Activated naive CD8-positive, alpha-beta T cell (primary cell): ENCODE data around the gene TNFRSF6B.

Experiments
- H3K27ac Mint-ChIP-seq: one replicate; pipeline ENCODE4 v1.8.0; 2021; ENCODE audit warnings: mixed read lengths
- H3K27me3 Mint-ChIP-seq: one replicate; pipeline ENCODE4 v1.8.0; 2021; ENCODE audit warnings: mixed read lengths
- H3K36me3 Mint-ChIP-seq: one replicate; pipeline ENCODE4 v1.8.0; 2021; ENCODE audit warnings: mixed read lengths
- H3K4me1 Mint-ChIP-seq: one replicate; pipeline ENCODE4 v1.8.0; 2021; ENCODE audit warnings: low read depth, mixed read lengths
- H3K4me3 Mint-ChIP-seq: one replicate; pipeline ENCODE4 v1.8.0; 2021; ENCODE audit warnings: mild to moderate bottlenecking, mixed read lengths
- H3K9me3 Mint-ChIP-seq: one replicate; pipeline ENCODE4 v1.8.0; 2021; ENCODE audit warnings: low read depth, mixed read lengths

The TNFRSF6B gene

DNA sequence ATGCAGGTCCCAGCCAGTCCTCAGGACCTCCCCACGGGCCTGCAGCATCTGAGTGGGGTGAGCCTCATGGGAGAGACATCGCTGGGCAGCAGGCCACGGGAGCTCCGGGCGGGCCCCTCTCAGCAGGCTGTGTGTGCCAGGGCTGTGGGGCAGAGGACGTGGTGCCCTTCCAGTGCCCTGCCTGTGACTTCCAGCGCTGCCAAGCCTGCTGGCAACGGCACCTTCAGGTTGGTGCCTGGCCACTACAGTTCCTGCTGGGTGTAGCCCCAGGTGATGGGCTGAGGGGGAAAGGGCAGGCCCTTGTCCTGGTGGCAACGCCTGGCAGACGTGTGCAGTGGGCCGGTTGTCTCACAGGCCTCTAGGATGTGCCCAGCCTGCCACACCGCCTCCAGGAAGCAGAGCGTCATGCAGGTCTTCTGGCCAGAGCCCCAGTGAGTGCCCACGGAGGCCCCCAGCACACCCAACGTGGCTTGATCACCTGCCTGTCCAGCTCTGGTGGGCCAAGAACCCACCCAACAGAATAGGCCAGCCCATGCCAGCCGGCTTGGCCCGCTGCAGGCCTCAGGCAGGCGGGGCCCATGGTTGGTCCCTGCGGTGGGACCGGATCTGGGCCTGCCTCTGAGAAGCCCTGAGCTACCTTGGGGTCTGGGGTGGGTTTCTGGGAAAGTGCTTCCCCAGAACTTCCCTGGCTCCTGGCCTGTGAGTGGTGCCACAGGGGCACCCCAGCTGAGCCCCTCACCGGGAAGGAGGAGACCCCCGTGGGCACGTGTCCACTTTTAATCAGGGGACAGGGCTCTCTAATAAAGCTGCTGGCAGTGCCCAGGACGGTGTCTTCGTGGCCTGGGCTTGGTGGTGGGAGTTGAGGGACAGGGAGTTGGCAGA is 787 bp upstream of the TNFRSF6B start:
- no peaks in the 10 kb centered on the region for H3K9me3 Mint-ChIP-seq
- H3K27ac Mint-ChIP-seq: peak overlapping the region; percentile 61
- H3K4me1 Mint-ChIP-seq: peaks cover 18% of the 10 kb centered on the region
- H3K27me3 Mint-ChIP-seq: no peaks in the 10 kb centered on the region
- H3K36me3 Mint-ChIP-seq: no peaks in the 10 kb centered on the region
- H3K4me3 Mint-ChIP-seq: peak overlapping the region; percentile 52

DNA sequence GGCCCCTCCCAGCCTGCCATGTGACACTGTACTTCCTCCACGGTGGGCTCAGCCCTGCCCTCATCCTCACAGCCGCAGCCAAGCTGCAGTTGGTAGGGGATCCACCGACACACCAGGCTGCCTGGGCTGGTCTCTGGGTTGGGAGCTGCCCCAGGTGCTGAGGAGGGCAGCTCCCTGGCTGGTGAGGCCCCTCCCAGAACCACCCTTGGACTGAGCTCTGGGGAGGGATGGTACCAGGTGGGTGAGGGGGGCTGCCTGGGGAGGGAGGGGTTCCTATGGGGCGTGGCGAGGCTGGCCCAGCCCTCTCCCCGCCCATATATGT is 185 bp upstream of the TNFRSF6B start:
- no peaks in the 10 kb centered on the region for H3K27me3 Mint-ChIP-seq
- H3K27ac Mint-ChIP-seq: peak overlapping the region; percentile 61
- H3K9me3 Mint-ChIP-seq: no peaks in the 10 kb centered on the region
- peak overlapping the region; percentile 52 for H3K4me3 Mint-ChIP-seq
- no peaks in the 10 kb centered on the region for H3K36me3 Mint-ChIP-seq
- H3K4me1 Mint-ChIP-seq: peaks cover 18% of the 10 kb centered on the region

DNA sequence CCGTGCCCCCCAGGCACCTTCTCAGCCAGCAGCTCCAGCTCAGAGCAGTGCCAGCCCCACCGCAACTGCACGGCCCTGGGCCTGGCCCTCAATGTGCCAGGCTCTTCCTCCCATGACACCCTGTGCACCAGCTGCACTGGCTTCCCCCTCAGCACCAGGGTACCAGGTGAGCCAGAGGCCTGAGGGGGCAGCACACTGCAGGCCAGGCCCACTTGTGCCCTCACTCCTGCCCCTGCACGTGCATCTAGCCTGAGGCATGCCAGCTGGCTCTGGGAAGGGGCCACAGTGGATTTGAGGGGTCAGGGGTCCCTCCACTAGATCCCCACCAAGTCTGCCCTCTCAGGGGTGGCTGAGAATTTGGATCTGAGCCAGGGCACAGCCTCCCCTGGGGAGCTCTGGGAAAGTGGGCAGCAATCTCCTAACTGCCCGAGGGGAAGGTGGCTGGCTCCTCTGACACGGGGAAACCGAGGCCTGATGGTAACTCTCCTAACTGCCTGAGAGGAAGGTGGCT is 960 bp downstream of the TNFRSF6B start:
- Mint-ChIP-seq H3K9me3 (no peaks in the 10 kb centered on the region), H3K27ac (no peak overlapping the region), H3K4me1 (peaks cover 17% of the 10 kb centered on the region), H3K27me3 (no peaks in the 10 kb centered on the region), H3K4me3 (peak overlapping the region; percentile 42), H3K36me3 (no peaks in the 10 kb centered on the region)

DNA sequence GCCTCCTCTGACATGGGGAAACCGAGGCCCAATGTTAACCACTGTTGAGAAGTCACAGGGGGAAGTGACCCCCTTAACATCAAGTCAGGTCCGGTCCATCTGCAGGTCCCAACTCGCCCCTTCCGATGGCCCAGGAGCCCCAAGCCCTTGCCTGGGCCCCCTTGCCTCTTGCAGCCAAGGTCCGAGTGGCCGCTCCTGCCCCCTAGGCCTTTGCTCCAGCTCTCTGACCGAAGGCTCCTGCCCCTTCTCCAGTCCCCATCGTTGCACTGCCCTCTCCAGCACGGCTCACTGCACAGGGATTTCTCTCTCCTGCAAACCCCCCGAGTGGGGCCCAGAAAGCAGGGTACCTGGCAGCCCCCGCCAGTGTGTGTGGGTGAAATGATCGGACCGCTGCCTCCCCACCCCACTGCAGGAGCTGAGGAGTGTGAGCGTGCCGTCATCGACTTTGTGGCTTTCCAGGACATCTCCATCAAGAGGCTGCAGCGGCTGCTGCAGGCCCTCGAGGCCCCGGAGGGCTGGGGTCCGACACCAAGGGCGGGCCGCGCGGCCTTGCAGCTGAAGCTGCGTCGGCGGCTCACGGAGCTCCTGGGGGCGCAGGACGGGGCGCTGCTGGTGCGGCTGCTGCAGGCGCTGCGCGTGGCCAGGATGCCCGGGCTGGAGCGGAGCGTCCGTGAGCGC is 1.6 kb downstream of the TNFRSF6B start:
- no peaks in the 10 kb centered on the region for H3K9me3 Mint-ChIP-seq
- no peaks in the 10 kb centered on the region for H3K27me3 Mint-ChIP-seq
- peaks cover 17% of the 10 kb centered on the region for H3K4me1 Mint-ChIP-seq
- no peaks in the 10 kb centered on the region for H3K36me3 Mint-ChIP-seq
- no peak overlapping the region for H3K4me3 Mint-ChIP-seq
- H3K27ac Mint-ChIP-seq: no peak overlapping the region

DNA sequence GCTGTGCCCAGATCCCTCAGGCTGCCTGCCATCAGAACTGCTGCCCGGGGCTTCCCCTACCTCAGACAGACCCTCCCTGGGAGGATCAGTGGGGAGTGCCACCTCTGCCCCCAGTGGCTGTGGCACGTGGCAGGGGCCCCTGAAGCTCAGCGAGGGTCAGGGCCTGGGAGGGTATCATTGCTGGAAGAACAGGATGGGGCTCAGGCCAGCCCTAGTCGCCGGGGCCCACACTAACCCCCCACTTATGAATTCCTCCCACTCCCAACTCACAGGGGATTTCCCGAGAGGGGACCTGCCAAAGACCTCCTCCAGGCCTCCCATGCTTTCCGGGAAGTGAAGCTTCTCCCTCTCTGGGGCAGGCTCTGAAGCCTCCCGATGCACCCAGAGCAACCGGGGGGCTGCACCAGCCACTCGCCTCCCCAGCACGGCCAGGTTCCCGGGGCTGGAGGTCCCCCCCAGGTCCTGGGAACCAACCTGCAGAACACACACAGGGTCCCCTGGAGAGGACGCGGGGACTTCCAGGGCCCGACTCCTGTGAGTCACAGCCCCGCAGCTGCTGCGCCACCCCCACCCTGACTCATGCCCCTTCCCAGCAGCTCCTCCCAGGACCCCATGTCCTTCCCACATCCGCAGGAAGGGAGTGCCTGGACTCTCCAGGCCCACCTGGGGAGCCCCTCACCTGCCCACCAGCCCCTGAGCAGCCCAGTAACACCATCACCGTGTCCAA is 2.5 kb downstream of the TNFRSF6B start:
- H3K27me3 Mint-ChIP-seq: no peaks in the 10 kb centered on the region
- no peaks in the 10 kb centered on the region for H3K9me3 Mint-ChIP-seq
- H3K4me1 Mint-ChIP-seq: peaks cover 15% of the 10 kb centered on the region
- H3K4me3 Mint-ChIP-seq: peak overlapping the region; percentile 35
- H3K36me3 Mint-ChIP-seq: no peaks in the 10 kb centered on the region
- peak overlapping the region; percentile 34 for H3K27ac Mint-ChIP-seq

DNA sequence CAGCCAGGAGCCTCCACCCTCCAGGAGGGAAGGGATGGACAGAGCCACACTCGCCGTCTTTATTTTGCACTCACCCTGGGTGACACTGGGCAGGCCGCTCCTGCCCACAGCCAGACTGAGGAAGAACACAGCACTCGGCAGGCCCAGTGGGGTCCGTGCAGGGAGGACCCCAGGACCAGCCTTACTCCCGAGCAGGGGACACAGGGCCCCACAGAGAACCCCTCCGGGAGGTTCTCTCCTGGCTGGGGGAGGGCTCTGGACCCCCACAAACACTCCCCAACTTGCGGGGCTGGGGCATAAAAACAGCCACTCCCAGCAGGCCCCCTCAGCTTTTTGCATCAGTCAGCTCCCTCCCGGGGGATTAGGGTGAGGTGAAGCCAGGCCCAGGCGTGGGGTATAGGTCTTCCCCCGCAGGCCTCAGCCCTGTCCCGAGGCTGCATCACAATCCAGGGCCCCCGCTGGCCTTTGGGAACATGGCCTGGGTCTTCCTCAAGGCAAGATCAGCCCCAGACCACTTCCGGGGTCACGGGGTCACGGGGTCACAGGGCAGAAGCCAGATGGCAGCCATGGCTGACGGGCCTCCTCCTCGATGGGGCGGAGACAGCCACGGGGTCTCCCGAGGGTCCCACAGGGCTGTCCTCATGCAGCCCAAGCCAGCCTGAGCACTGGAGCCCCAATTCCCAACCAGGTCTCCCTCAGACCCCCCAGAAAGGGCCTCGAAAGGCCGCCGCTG is 3.2 kb downstream of the TNFRSF6B start:
- Mint-ChIP-seq H3K27ac (peak overlapping the region; percentile 34), H3K4me1 (peaks cover 15% of the 10 kb centered on the region), H3K36me3 (no peaks in the 10 kb centered on the region), H3K4me3 (peak overlapping the region; percentile 35), H3K9me3 (no peaks in the 10 kb centered on the region), H3K27me3 (no peaks in the 10 kb centered on the region)

- Mint-ChIP-seq H3K9me3 (no peaks in the 10 kb centered on the region), H3K27me3 (no peaks in the 10 kb centered on the region), H3K4me3 (no peak overlapping the region), H3K27ac (no peak overlapping the region), H3K36me3 (peaks cover 2% of the 10 kb centered on the region), H3K4me1 (peaks cover 18% of the 10 kb centered on the region)
Measured at GRCh38 chr20:63700199-63701050, 4.0 kb downstream of the TNFRSF6B start.

DNA sequence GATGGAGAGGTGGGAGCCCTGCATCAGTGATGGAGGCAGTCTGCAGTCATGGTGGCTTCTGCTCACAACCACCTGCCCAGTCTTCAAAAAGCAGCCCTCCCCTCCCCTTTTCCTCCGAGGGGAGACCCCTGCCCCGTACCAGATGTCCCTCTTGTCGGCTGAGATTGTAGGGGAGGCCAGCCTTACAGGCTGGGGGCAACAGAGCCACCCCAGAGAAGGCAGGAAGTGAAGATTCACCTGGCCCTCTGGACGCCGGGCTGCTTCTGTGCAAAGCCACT is 4.5 kb downstream of the TNFRSF6B start:
- Mint-ChIP-seq H3K4me3 (no peak overlapping the region), H3K27ac (no peak overlapping the region), H3K9me3 (no peaks in the 10 kb centered on the region), H3K4me1 (peaks cover 16% of the 10 kb centered on the region), H3K27me3 (no peaks in the 10 kb centered on the region), H3K36me3 (peaks cover 2% of the 10 kb centered on the region)

DNA sequence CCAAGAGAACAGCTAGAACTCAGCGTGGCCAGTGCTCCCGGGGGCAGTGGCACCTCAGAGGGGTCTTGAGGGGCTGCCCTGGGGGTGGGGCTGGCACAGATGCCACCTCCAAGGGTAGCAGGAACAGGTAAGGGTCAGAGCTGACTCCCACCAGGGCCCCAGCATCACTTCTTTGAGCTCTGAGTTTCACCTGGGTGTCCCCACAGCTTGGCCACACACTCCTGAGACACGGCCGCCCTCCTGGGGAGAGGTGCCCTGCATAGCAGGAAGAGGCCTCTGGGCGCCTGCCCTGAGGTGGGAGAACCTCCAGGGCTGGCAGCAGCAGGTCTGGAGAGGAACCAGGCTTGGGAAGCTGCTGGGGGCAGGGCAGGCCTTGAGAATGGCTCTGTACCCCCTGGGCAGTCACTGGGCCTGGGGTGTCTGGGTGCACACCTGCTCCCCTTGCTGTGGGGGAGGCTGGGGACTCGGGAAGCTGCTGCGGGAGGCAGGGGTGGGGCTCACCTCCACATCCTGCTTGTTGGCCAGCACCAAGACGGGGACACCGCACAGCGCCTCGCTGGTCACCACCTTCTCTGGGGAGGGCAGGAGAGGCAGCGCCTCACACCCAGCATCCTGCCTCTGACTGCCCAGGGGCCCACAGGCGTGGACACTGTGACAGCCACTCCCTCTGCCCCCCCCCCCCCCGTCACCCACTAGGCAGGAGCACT is 5.0 kb downstream of the TNFRSF6B start:
- Mint-ChIP-seq H3K9me3 (no peaks in the 10 kb centered on the region), H3K36me3 (peaks cover 2% of the 10 kb centered on the region), H3K27me3 (no peaks in the 10 kb centered on the region), H3K4me1 (peaks cover 16% of the 10 kb centered on the region), H3K27ac (no peak overlapping the region), H3K4me3 (no peak overlapping the region)

DNA sequence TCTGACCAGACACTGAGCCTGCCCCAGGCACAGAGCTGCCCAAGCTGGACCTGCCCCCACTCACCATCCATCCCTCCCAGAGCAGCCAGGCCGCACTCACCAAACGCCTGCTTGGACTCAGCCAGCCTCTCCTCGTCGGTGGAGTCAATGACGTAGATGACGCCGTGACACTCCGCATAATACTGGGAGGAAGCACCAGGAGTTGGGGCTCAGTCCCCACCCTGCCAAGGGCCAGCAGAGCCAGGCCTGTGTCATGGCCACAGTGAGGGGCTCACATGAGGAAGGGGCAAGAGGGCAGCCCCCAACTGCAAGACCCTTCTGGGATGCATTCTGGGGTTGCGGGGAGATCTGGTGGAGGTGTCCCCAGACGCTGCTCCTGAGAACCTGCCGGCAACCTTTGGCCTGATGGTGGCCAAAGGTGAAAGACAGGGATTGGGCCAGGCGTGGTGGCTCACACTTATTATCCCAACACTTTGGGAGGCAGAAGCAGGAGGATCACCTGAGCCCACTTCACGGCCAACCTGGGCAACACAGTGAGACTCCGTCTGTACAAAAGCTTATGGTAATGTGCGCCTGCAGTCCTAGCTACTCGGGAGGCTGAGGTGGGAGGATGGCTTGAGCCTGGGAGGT is 5.7 kb downstream of the TNFRSF6B start:
- no peak overlapping the region for H3K4me3 Mint-ChIP-seq
- no peaks in the 10 kb centered on the region for H3K9me3 Mint-ChIP-seq
- H3K36me3 Mint-ChIP-seq: peaks cover 5% of the 10 kb centered on the region
- no peaks in the 10 kb centered on the region for H3K27me3 Mint-ChIP-seq
- H3K4me1 Mint-ChIP-seq: peaks cover 20% of the 10 kb centered on the region
- no peak overlapping the region for H3K27ac Mint-ChIP-seq

DNA sequence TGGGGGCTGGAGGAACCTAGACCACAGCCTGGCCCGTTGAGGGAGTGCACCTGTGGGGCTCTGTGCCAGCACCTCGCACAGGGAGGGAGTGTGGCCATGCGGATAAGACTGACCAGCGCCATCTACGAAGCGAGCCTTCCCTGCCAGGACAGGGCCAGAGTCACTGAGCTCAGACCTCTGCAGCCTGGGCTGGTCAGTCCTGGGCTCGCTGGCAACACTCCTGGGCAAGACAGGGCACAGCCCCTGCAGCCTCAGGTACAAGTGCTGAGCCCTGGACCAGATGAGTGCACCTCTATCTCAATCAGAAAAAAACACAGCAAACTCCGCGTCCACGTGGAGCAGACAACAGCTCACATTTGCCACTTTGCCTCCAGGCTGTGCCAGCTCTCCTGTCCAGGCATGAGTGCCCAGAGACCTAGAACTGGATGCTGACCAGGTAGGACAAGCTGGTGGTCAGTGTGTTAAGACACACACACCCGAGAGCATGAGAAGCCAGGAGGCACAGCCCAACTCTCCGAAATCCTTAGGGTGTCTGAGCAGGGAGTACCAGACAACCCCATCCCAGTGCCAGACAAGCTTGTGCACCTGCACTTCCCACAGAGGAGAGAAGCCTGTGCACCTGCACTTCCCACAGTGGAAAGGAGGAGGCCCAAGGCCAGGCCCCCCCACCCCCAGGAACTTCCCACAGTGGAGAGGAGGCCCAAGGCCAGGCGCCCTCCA is 6.5 kb downstream of the TNFRSF6B start:
- H3K27me3 Mint-ChIP-seq: no peaks in the 10 kb centered on the region
- peaks cover 5% of the 10 kb centered on the region for H3K36me3 Mint-ChIP-seq
- H3K4me3 Mint-ChIP-seq: no peak overlapping the region
- no peaks in the 10 kb centered on the region for H3K9me3 Mint-ChIP-seq
- peak overlapping the region; percentile 22 for H3K27ac Mint-ChIP-seq
- peaks cover 15% of the 10 kb centered on the region for H3K4me1 Mint-ChIP-seq

DNA sequence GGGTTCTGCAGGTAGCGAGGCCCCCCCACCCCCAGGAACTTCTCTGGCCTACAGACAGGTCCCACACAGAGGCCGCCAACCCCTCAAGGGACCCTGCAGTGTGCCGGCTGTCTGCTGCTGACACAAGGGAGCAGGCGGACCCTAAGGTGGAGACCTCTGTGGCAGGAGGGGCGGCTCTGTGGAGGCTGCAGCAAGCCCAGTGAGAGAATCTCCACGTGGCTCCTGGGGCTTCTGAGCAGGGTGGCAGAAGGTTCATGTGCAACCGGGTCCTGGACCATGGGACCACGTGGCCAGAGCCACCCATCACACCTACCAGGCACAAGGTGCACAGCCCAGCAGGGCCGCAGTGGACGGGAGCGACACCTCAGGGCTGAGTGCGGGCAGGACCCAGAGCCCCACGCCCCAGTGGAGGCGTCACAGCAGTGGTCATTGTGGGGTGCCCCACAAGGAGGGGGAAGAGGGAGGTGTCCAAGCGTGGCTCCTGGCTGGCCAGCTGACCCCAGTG is 7.1 kb downstream of the TNFRSF6B start:
- Mint-ChIP-seq H3K27ac (no peak overlapping the region), H3K9me3 (no peaks in the 10 kb centered on the region), H3K4me3 (no peak overlapping the region), H3K4me1 (peaks cover 16% of the 10 kb centered on the region), H3K36me3 (peaks cover 5% of the 10 kb centered on the region), H3K27me3 (no peaks in the 10 kb centered on the region)
